Mucosa of descending colon (tissue), 3 donors: ENCODE data around the gene PLCD3. TPM values are rescaled to one million over a fixed set of nuclear protein-coding genes. Genes with fewer than 3 reads are reported as not detected.

Experiments used
- ATAC-seq: fragments of 200-7000 bp; cut with Tn5 transposase; one replicate; pipeline ENCODE4 v1.9.1; 2020; ENCODE audit warnings: mild to moderate bottlenecking, moderate library complexity
- DNase-seq, 3 donors: peaks; one replicate each; pipeline ENCODE4 v3.0.0-alpha.2; 2020
- H3K36me3 ChIP-seq: fragments of 200-600 bp; one replicate; pipeline ENCODE4 v1.8.0; 2021; ENCODE audit warnings: low read depth, mild to moderate bottlenecking
- H3K4me1 ChIP-seq: fragments of 200-600 bp; one replicate; pipeline ENCODE4 v1.8.0; 2021; ENCODE audit warnings: low read depth, mild to moderate bottlenecking
- H3K4me3 ChIP-seq: fragments of 200-600 bp; one replicate; pipeline ENCODE4 v1.8.0; 2021; ENCODE audit warnings: mild to moderate bottlenecking
- H3K9me3 ChIP-seq: fragments of 200-600 bp; one replicate; pipeline ENCODE4 v1.8.0; 2021; ENCODE audit warnings: mild to moderate bottlenecking
- CTCF ChIP-seq: fragments of 200-600 bp; IDR thresholded peaks from one replicate; pipeline ENCODE4 v1.8.0; 2022; ENCODE audit warnings: antibody characterized with exemption, mild to moderate bottlenecking
- intact Hi-C, 2 donors: fragments of 100-400 bp; cut with DNase I in 1 of 2; cut with micrococcal nuclease in 1 of 2; formaldehyde crosslinking; loops; one replicate each; pipeline versions ENCODE4 v1.11.0 to v1.11.1; 2022; cut with DNase I, micrococcal nuclease
- long read RNA-seq, 2 donors: library from polyadenylated mRNA; unstranded; transcript quantifications; one replicate each; pipeline ENCODE4 v2.0.0, GENCODE V29; 2019 to 2021
- total RNA-seq, 3 donors: library from RNA; stranded (reverse); fragmentation: NEBNext Ultra II Directional in 2 of 3; extraction: Animal tissue kit (Norgen Biotek cat#: 25700) in 2 of 3; gene quantifications; one replicate each; pipeline versions ENCODE4 v1.2.1 to v1.2.4, GENCODE V29; 2021 to 2023
- donor health status: DM: no; HTN: no; CAD: no; lungs with moderate emphysema.
- donor health status: DM: no; HTN: no; CAD: no.
- donor health status: DM: no; HTN: yes; CAD: no.

PLCD3 gene
- 100 to 1,000 TPM; 205 to 562 (median 232) TPM for total RNA-seq
- long read RNA-seq, donor 1, full-length matches to known transcripts, result 124 of 211 reads
- long read RNA-seq, donor 1, partial matches to known transcripts, result 45 of 211 reads
- long read RNA-seq, donor 1, other reads (novel, unspliced or antisense), result 42 of 211 reads
- long read RNA-seq, donor 2, partial matches to known transcripts, result 16 of 24 reads
- long read RNA-seq, donor 2, other reads (novel, unspliced or antisense), result 8 of 24 reads

- TF ChIP-seq CTCF, result no peak
These were observed at the start of gene PLCD3 for GRCh38 chr17:45132320-45132571. TSS of gene PLCD3 (minus strand) at chr17:45132515. CDS start at chr17:45132410, 105 bp downstream.

GRCh38 chr17:45177563-45177962 is 45.2 kb upstream of the PLCD3 start:
- DNase-seq (no peak), ATAC-seq (no peak)
- intact Hi-C loops, result no loop called here
- Histone ChIP-seq H3K36me3 (no peaks in the 10 kb centered on the region), H3K9me3 (no peaks in the 10 kb centered on the region), H3K4me1 (peaks cover 18% of the 10 kb centered on the region), H3K4me3 (no peak overlapping the region)
- TF ChIP-seq CTCF, result no peak

More at GRCh38 chr17:45132320-45132571, at the start of gene PLCD3:
- H3K4me3 ChIP-seq, result peak within 1 kb of the TSS; percentile 81
- peaks cover 51% of the 10 kb centered on the region for H3K4me1 ChIP-seq
- ATAC-seq, result no peak
- no peaks in the 10 kb centered on the region for H3K9me3 ChIP-seq
- H3K36me3 ChIP-seq, result no peaks in the 10 kb centered on the region
- intact Hi-C loops, result loop anchor here in 1 of 2 donors (10.0 kb wide), 1 partner anchor 63 kb away; no protein-coding TSS in a partner anchor
- peak in 1 of 3 donors; percentile 86 for DNase-seq

- no peak for ATAC-seq
- intact Hi-C loops, result no loop called here
- Histone ChIP-seq H3K4me1 (peaks cover 36% of the 10 kb centered on the region), H3K36me3 (no peaks in the 10 kb centered on the region), H3K9me3 (no peaks in the 10 kb centered on the region), H3K4me3 (no peak overlapping the region)
- DNase-seq, result no peak
- TF ChIP-seq CTCF, result no peak
These were observed 43.4 kb upstream of the PLCD3 start for GRCh38 chr17:45175759-45176115.

GRCh38 chr17:45172541-45173286 is 40.4 kb upstream of the PLCD3 start:
- H3K9me3 ChIP-seq, result no peaks in the 10 kb centered on the region
- ATAC-seq (peak; percentile 74), DNase-seq (peak; percentile 79 to 82 (median 81))
- H3K4me3 ChIP-seq, result no peak overlapping the region
- peaks cover 36% of the 10 kb centered on the region for H3K4me1 ChIP-seq
- intact Hi-C loops, result no loop called here
- H3K36me3 ChIP-seq, result no peaks in the 10 kb centered on the region
- TF ChIP-seq CTCF, result no peak

GRCh38 chr17:45172232-45172540 is 39.9 kb upstream of the PLCD3 start:
- DNase-seq, result no peak
- TF ChIP-seq CTCF, result no peak
- peaks cover 36% of the 10 kb centered on the region for H3K4me1 ChIP-seq
- intact Hi-C loops, result no loop called here
- no peak overlapping the region for H3K4me3 ChIP-seq
- no peaks in the 10 kb centered on the region for H3K36me3 ChIP-seq
- no peak for ATAC-seq
- no peaks in the 10 kb centered on the region for H3K9me3 ChIP-seq
